ENCODE results near the gene WASF3.

WASF3 gene

DNA sequence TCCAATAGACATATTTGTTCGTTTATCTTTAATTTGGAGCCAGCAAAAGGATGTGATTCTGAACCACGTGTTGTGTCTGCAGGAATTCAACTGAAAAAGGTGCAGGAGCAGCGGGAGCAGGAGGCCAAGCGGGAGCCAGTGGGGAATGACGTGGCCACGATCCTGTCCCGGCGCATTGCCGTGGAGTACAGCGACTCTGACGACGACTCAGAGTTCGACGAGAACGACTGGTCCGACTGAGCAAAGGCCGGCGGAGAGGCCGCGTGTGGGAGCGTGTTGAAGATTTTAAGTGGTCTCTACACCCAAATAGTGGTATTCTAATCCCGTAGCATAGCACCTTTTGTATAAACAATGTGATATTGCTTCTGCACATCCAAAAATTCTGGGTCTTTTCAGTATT is 128.1 kb downstream of the WASF3 start:
- DNase-seq (ENCODE audit: low spot score): no peak

DNA sequence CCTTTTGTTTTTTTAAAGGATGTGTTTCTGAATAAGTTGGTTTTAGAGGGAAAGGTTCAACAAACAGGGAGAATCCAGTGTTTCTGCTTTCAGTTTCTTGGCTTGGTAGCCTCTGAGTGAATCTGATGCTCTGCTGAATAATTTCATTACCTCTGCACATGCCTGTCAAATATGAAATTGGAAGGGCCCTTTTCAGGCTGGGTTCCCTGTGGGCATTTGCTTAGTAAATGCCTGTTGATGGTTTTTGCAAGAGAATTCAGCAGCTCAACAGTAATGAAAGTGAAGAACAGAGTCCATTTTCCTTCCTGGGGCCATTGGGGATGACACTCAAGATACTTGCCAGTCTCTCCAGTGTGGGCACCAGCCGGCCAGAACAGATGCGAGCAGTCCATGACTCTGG is 128.8 kb downstream of the WASF3 start:
- DNase-seq (ENCODE audit: low spot score): no peak

DNA sequence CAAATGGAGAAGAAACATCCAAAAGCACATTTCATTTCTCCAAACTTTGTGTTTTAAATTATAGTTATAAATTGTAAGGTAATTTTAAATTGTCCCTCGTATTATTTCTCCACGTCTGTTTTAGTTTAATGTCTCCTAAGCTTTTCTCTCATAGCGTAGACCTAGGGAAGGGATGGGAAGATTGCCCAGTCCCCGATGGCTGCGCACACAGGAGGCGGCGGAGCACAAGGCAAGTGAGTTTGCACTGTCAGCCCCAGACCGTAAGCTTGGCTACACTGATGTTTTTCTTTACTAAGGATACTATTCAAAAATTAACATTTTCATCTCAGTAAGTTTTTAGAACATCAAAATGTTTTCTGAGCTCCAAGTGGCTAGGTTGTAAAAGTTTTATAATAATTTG is 130.8 kb downstream of the WASF3 start:
- DNase-seq (ENCODE audit: low spot score): no peak

DNA sequence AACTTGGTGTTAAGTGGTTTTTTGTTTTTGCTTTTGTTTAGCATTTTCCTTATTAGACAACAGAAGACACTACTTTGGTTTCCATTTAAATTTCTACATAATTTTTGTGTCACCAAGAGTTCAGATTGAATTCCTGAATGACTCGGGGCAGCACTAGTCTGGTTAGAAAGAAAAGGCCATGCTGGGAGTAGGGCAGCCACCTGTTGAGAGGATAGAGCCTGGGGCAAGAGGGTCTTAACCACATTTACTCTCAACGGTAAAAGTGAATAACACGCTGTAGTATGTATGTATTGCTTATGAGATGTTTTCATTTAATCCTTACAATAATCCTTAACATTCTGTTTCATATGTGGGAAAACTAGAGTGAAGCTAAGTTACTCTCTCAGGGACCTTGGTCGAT is 131.5 kb downstream of the WASF3 start:
- no peak for DNase-seq (ENCODE audit: low spot score)

DNA sequence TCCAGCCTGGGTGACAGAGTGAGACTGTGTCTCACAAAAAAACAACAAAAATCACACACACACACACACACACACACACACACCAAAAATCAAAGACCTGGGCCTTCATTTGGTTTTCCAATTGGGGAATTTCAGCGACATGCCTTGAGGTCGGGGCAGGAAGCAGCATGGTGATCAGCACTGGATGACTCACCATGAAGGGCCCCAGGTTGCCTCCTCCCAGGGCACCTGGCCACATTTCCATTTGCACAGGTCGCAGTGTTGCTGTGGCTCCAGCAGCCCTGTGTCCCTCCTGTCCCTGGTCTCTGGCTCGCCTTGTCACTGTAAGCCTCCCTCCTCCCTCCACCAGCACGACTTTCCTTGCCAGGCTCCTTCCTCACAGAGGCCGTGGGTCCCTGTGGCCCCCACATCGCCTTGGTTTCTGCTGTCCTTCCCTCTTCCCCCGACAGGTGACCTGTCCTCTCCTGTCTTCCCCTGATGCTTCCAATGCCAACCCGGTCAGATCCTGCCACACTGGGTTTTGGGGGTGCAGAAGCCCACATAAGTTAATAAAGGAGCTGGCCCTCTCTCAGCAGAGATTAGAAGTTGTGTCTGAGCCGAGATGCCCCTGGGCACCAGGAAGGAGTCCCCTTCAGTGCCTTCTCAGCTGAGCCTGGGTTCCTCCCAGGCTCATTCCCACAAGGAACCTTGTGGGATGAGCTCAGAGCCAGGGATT is 136.4 kb downstream of the WASF3 start:
- no peak for DNase-seq (ENCODE audit: low spot score)

DNA sequence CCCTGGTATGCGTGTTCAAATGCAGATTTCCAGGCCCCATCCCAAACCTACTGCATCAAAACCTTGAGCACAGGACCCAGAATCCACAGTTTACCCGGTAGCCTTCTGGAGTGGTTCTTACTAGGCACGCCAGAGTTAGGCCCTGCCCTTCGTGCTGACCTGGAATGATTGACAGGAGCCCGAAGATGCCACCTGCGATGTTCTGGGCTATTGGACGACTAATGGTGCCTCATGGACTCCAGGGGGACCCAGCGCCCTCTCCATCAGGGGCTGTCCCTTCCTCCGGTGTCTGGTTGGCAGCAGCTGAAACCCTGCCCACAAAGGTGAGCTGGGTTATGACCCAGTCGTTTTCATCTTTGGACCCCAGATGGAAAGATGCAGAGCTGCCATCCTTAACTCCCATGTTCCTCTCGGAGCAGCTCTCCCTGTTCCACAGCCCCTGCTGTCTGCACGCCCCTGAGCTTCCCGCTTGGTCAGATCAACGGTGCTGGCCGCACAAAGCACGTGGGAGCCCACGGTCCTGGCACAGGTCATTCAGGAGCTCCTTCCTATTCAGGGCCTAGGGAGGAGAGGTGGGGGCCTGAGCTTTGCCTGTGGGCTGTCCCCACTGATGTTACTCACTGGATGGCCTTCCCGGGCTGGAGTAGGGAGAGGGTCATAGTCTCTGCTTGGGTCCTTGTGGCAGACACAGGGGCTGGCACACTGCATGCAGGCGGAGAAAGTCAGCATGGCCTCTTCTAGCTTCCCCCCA is 137.3 kb downstream of the WASF3 start:
- no peak for DNase-seq (ENCODE audit: low spot score)

DNA sequence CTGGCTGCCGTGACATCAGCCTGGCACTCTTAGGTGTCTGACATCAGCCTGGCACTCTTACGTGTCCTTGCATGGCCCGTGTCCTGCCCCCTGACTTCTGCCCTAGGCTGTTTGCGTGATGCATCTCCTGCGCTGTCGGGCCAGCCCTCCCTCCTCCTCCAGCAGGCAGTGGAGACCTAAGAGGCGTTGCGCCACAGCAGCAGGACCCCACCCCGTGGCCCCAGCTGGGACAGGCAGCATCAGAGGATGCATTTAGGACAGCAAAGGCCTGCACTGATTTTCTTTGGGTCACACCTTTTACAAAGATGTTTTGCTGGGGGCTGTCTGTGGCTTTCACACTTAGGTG is 137.8 kb downstream of the WASF3 start:
- no peak for DNase-seq (ENCODE audit: low spot score)

DNA sequence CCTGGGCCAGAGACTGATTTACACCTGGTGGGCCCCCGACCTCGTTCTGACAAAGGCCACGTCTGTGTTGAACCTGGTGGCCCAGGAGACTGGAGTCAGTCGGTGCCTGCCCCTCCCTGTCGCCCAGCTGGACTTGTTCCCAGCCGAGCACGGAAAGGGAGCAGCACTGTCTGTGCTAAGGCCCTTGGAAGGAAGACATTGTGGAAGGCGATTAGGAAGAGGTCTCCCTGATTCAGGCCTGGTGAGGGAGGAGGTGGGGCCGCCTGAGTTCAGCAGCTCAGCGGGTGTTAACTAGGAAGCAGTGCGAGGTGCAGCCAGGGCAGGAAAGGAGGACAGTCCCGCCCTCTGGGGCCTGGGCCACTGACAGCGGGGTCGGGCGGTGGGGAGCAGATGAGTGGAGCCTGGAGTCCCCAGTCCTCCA is 138.4 kb downstream of the WASF3 start:
- no peak for DNase-seq (ENCODE audit: low spot score)

DNA sequence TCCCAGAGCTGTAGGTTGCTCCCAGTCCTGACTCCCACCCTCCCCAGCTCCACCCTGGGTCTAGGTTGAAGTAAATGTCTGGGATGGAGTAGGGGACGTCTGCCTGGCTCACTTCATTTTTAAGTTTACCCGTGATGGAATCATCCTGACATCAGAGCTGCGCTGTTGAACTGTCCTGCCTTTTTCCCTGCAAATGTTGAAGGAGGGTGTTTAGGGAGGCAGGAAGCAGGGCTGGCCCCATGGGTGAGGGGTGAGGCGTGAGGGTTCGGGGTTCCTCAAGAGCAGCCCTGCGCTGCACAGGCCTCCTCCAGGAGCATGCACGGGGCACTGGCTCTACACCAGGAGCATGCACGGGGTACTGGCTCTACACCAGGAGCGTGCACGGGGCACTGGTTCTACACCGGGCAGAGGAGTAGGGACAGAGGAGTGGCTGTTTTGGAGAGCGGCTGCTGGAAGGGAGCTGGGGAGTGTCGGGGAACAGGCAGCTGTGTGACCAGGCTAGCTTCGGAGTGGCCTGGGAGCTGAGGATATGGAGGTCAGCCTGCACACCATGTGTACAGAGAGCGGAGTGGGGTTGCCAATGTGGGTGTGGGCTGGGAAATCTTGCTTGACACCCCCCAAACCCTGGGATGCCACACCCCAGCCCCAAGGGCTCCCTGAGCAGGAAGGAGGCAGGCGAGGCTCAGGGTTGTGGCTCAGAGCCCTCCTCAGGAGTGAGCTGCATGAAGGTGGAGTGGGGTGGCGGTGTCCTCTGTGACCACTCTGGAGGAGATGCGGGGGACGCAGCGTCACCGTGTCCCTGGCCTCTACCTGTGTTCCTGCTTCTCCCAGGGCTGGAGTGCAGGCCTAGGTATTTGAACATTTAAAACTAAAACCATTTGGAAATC is 139.8 kb downstream of the WASF3 start:
- DNase-seq (ENCODE audit: low spot score): no peak

DNA sequence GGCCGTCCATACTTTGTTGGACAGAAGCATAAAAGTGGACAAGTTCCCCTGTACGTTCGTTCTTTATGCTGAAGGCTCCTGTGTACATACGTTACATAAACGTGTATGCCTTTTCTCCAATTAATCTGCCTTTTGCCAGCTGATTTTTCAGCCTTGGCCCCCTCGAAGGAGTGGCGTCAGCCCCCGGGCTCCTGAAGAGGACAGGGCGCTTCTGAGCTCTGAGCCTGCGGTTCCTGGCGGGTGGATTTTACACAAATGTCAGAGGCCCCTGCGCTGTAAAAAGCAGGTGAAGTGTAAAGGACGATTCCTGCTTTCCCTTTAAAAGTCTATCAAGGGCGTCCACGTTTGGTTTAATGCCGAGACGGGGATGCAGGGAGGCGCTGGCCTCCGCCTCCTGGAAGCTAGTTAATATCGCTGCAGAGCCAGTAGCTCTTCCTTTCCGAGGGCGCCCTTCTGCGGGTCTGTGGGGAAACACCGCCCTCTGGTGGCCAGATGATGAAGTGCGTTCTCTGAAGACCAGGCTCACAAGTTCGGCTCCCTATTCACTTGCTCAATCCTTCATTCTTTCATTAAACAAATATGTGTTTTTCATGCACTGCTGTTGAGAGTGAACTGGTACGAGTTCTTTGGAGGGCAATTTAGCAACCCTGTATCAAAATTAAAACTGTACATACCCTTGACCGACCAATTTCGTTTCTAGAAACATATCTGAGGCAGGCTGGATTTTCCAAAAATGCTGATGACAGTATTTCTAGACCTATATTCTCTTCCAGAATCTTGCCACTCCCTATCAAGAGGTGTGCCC is 141.1 kb downstream of the WASF3 start:
- DNase-seq (ENCODE audit: low spot score): peak; percentile 75

DNA sequence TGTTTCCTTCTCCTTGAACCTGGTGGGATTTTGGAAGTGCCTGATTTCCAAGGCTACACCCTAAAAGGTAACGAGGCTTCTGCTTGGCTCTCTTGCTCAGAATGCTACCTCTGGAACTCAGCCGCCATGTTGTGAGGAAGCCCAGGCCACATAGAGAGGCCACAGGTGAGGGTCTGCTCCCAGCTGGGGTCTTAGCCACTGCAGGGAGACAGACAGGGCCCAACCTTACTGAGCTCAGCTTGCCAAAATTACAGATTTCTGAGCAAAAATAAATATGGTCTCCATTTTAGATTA is 141.7 kb downstream of the WASF3 start:
- no peak for DNase-seq (ENCODE audit: low spot score)

DNA sequence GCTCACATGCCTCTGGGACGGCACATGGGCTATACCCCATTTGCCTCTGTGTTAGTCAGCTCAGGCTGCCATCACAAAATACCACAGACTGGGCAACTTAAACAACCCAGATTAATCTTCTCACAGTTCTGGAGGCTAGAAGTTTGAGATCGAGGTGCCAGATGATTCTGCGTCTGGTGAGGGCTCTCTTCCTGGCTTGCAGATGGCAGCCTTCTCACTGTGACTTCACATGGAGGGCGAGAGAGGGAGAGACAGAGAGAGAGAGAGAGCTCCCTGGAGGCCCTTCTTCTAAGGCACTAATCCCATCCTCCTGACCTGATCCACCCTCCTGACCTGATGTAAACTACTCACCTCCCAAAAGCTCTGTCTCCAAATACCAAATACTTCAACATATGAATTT is 148.1 kb downstream of the WASF3 start:
- no peak for DNase-seq (ENCODE audit: low spot score)

DNA sequence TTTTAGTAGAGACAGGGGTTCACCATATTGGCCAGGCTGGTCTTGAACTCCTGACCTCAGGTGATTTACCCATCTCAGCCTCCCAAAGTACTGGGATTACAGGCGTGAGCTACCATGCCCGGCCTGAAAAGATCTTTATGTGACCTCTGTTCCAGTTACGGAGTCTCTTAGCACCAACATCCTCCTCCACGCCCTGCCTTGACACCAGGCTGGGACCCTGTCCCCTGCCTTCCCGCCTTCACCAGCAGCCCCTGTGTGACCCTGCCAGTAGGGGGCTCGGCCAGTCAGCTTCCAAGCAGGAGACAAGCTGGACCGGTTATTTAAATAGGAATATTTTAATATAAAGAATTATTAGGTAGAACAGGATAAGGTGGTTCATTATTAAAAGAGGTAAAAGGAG is 148.9 kb downstream of the WASF3 start:
- DNase-seq (ENCODE audit: low spot score): no peak

DNA sequence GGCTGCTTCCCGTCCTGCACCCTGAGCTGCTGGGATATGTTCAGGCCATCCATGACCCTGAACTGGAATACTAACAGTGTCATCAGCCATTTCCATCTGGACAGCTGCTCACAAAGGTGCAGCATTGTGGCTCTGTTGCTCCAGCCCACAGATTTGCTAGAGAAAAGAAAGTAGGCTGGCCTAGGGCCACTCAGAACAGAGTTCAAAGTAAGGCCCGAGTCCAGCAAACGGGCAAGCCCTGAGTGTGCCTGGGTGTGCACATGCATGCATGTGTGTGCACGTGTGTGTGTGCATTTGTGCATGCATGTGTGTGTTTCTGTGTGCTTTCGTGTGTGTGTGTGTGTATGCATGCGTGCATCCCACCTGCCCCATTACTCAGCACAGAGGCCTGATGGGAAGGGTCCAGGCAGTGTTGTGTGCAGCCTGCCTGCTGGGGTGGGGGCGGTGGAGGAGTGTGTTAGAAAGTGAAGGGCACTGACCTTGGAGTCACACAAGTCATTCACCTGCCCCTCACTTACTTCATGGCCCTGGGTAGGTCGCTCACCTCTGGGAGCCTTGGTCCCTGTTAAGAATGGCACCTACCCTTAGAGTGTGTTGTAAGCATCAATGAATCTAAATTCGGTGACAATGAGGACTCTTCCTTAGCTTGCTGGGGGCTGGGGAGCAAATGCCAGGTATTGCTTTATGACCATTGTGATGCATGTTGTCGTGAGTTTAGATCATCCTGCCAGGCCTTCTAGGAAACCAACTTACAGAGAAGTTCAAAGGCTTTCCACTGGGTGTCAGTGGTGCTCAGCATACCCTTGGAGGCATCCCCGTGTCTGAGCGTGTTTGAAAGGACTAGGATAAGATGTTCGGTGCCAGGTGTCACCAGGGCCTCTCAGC is 149.9 kb downstream of the WASF3 start:
- DNase-seq (ENCODE audit: low spot score): peak; percentile 40

DNA sequence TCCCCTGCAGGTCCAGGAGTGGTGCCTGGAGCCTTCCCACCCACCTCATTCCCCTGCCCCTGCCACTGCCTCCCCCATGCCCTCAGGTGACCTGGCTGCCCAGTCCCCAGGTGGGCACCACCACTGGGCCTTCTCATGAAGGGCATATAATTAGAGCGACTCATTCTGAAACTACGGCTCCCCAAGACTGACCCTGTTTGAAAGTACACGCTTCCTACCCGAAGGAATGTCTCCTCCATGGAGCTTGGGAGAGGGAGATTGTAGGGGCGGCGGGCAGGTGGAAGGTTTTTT is 150.5 kb downstream of the WASF3 start:
- DNase-seq (ENCODE audit: low spot score): no peak

DNA sequence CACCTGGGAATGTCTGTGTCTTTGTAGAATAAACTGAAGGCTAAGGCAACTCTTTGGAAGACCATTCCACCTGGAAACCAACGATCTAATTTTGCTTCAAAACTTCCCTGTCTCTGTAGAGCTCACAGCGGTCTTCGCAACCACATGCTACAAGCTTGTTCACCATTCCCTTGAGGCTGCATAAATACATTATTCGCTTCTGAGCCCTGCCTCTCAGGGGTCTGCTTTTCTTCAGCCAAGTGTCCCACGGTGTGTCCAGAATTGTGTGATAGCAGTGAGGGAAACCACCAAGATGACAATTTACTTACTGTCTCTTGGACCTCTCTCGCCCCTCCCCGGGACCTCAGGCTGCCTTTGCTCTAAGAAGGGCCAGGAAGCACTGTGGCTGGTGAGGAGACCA is 152.0 kb downstream of the WASF3 start:
- DNase-seq (ENCODE audit: low spot score): no peak

DNA sequence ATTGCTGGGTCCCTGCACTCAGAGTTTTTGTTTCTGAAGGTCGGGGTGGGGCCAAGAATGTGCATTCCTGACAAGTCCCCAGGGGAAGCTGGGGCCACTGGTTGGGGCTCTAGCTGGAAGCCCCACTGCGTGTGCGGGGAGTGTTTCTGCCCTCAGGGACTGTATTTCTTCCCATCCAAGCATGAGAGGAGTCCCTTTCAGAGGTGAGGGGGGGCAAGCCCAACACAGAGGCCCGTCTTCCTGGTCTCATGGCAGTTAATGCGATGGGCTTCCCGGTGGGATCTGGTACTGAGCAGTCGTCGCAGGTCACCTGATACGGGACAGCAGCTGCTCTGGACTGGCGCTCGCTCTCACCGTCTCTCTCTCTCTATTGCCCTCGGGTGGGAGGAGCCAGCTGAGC is 152.7 kb downstream of the WASF3 start:
- DNase-seq (ENCODE audit: low spot score): no peak

DNA sequence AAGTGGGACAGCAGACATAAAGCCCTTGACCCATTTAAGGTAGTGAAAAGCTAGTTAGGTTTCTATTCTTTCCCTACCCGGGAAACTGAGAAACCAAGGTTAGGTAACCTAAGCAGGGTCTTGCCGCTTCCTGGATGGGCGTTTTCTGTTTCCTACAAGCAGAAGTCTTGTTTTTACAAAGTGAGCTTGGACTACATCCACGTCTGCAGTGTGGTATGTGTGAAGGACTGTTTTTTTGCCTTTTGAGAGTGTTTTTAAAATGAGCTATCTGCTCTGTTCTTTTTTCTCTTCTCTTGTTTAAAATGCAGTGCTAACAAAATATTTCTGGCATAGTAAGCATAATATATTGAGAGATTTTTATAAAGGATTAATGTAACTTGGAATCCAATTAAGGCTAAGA is 153.7 kb downstream of the WASF3 start:
- DNase-seq (ENCODE audit: low spot score): no peak

DNA sequence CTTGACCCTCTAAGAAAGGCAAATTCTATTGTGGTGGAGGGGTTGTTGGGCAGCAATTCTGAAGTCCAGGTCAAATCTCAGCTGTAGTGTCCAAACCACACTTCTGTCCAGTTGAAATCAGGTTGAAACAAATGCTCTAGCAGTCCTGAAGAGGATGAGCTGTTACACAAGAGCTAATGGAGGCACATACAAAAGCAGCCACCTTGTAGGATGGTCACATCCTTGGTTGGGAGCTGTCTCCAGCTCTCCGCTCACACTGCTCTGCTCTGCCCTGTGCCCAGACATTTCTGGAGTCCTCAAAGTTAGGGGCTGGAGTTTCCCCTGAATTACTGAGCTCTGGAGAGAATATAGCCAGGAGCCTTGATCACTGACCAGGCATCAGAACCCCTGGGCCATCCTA is 155.9 kb downstream of the WASF3 start:
- no peak for DNase-seq (ENCODE audit: low spot score)

DNA sequence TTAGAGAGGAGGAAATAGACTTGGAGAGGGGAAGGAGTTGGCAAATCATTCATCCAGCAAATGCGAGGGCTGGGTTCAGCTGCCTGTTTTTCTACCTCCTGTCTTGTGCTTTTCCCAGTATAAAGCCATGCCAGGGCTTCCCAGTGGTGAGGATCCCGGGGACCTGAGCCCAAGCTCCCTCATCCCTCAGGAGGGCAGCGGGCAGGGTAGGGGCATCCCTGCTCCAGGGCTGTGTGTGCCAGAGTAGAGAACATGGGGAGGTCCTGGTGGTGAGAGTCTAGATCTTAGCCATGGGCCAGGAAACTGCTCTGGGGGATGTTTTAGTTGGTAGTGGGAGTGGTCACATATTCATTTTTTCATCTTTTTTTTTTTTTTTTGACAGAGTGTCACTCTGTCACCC is 159.5 kb downstream of the WASF3 start:
- DNase-seq (ENCODE audit: low spot score): no peak

DNA sequence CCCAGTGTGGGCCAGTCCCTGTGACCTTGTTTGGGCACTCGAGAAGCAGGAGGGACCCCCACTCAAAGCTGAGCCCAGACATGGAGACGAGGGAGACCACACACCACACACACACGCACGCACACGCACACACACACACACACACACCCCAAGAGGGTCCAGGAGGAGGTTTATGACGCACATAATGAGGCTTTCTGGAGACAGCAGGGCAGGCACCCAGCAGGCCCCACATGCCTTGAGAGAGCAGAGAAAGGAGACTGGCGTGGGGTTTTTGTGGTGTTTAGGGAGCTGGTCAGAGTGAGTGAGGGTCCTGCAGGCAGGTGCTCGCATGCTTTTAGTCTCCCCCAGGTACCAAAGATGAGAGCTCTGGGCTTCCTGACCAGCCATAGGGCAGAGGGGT is 160.7 kb downstream of the WASF3 start:
- DNase-seq (ENCODE audit: low spot score): no peak

DNA sequence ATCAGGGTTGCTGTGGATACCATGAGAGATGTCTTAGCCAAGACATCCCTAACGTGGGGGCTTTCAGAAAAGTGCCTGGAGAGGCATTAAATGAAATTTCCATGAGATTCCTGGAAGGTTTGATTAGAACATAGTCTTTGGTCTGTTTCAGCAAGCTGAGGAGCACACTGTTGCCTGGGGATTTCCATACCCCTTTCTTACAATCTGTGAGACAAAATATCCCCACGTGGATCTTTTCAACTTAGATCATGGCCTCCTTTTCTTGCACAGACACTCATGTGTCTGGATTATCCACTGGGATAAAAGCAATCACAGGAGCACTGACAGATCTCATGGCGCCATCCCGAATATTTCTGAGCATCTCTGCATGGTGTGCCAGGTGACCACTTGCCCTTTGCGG is 161.4 kb downstream of the WASF3 start:
- no peak for DNase-seq (ENCODE audit: low spot score)
